Endothelial cell of umbilical vein (primary cell): Measurements from ENCODE around the gene SRD5A1.

ENCODE experiments used
- EZH2 ChIP-seq: IDR thresholded peaks from 2 replicates; pipeline ENCODE4 v1.6.1; 2012; ENCODE audit warnings: borderline replicate concordance, low read depth, mild to moderate bottlenecking, moderate library complexity, low read length, inconsistent platforms; ENCODE audit not compliant: severe bottlenecking
- FOS ChIP-seq: IDR thresholded peaks from 2 replicates; pipeline ENCODE4 v1.6.1; 2011; ENCODE audit warnings: mild to moderate bottlenecking, low read length, moderate library complexity, borderline replicate concordance; ENCODE audit not compliant: insufficient read depth
- GATA2 ChIP-seq: IDR thresholded peaks from 2 replicates; pipeline ENCODE4 v1.7.0; 2011; ENCODE audit warnings: low read depth, mild to moderate bottlenecking, moderate library complexity, mixed read lengths, low read length; ENCODE audit not compliant: insufficient read length, insufficient read depth
- JUN ChIP-seq: IDR thresholded peaks from 2 replicates; pipeline ENCODE4 v1.6.1; 2011; ENCODE audit warnings: borderline replicate concordance, low read depth; ENCODE audit not compliant: insufficient read length, insufficient read depth
- MYC ChIP-seq: IDR thresholded peaks from one replicate; pipeline ENCODE4 v1.6.1; 2011; ENCODE audit warnings: mild to moderate bottlenecking, low read depth, low read length
- POLR2A ChIP-seq: IDR thresholded peaks from 2 replicates; pipeline ENCODE4 v1.6.1; 2012; ENCODE audit warnings: low read depth, mild to moderate bottlenecking, control low read depth, low read length
- POLR2AphosphoS5 ChIP-seq: IDR thresholded peaks from 2 replicates; pipeline ENCODE4 v1.6.1; 2012; ENCODE audit warnings: low read depth, mild to moderate bottlenecking, control low read depth, low read length, moderate library complexity; ENCODE audit not compliant: insufficient read depth
- TF ChIP-seq, protein P1 (sequence below), 2 donors: IDR thresholded peaks; 1 replicate in 1 of 2; 2 replicates in 1 of 2; pipeline ENCODE4 v1.5.1; 2011; ENCODE audit warnings: low read length in 2 of 2, mild to moderate bottlenecking in 2 of 2, moderate library complexity in 2 of 2, control low read depth in 1 of 2, inconsistent platforms in 1 of 2, low read depth in 1 of 2; ENCODE audit not compliant: insufficient read depth in 1 of 2; ENCODE audit errors: extremely low read depth in 1 of 2

DNA sequence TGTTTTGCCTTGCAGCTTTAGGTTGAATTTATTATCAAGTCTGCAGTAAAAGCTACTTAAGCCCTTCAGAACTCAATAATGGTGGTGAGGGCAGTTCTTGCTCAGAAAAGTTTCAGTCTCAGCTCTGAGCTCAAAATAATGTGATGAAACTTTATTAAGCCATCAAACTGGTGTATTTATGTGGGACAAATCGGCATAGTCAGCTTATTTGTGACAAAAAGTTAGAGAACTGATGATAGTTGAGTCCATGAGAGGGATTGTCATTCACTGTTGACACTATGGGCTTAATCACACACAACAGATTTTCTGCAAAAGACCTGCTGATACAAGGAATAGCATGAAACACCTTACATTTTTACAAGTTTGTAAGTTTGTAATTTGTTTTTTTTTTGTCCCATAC lies 9.4 kb downstream of the SRD5A1 start:
- TF ChIP-seq, protein P1, sequence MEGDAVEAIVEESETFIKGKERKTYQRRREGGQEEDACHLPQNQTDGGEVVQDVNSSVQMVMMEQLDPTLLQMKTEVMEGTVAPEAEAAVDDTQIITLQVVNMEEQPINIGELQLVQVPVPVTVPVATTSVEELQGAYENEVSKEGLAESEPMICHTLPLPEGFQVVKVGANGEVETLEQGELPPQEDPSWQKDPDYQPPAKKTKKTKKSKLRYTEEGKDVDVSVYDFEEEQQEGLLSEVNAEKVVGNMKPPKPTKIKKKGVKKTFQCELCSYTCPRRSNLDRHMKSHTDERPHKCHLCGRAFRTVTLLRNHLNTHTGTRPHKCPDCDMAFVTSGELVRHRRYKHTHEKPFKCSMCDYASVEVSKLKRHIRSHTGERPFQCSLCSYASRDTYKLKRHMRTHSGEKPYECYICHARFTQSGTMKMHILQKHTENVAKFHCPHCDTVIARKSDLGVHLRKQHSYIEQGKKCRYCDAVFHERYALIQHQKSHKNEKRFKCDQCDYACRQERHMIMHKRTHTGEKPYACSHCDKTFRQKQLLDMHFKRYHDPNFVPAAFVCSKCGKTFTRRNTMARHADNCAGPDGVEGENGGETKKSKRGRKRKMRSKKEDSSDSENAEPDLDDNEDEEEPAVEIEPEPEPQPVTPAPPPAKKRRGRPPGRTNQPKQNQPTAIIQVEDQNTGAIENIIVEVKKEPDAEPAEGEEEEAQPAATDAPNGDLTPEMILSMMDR (IDR thresholded peaks at IDR 0.05; ENCODE audit: extremely low read depth in 1 of 2, insufficient read depth in 1 of 2, low read depth in 1 of 2, low read length in 2 of 2), result no peak
- TF ChIP-seq POLR2AphosphoS5, result no peak
- no peak for TF ChIP-seq POLR2A
- TF ChIP-seq GATA2, result no peak
- no peak for TF ChIP-seq EZH2
- no peak for TF ChIP-seq FOS
- TF ChIP-seq MYC, result no peak
- TF ChIP-seq JUN, result no peak
